ENCODE measurements around the gene MED17. TPM values are rescaled to one million over a fixed set of nuclear protein-coding genes. Genes with fewer than 3 reads are reported as not detected.
A peak's percentile ranks its signal among the peaks of the same experiment; 100 is the strongest.

Gene MED17
- total RNA-seq, 1 experiment from 2014 or later: 29.6 TPM

GRCh38 chr11:93738647-93739081, 45.4 kb upstream of the MED17 start (continued):
- TF ChIP-seq CTCF (IDR thresholded peaks at IDR 0.05): no peak
- TF ChIP-seq PRRX2 (CRISPR knock-in tag; IDR thresholded peaks at IDR 0.05): peak; percentile 60
- no peak for TF ChIP-seq ESRRA (CRISPR knock-in tag; IDR thresholded peaks at IDR 0.05; ENCODE audit: borderline replicate concordance)
- 0 out of 2 replicates have a peak, but pooled peaks have one; percentile 11 for TF ChIP-seq ZNF671 (CRISPR knock-in tag; IDR thresholded peaks at IDR 0.05)
- no peak for TF ChIP-seq MYBL2 (CRISPR knock-in tag; IDR thresholded peaks at IDR 0.05)
- TF ChIP-seq FOXP1 (CRISPR knock-in tag; IDR thresholded peaks at IDR 0.05; ENCODE audit: borderline replicate concordance): no peak
- no peak for TF ChIP-seq IRF2 (CRISPR knock-in tag; IDR thresholded peaks at IDR 0.05; ENCODE audit: borderline replicate concordance, low read depth)
- no peak for TF ChIP-seq NFE2L1 (CRISPR knock-in tag; IDR thresholded peaks at IDR 0.05)
- no peak for TF ChIP-seq MAX (CRISPR knock-in tag; IDR thresholded peaks at IDR 0.05)
- no peak for TF ChIP-seq ATF6 (CRISPR knock-in tag; IDR thresholded peaks at IDR 0.05)
- TF ChIP-seq PREB (CRISPR knock-in tag; IDR thresholded peaks at IDR 0.05; ENCODE audit: borderline replicate concordance): no peak
- no peak for TF ChIP-seq CDX4 (CRISPR knock-in tag; IDR thresholded peaks at IDR 0.05; ENCODE audit: borderline replicate concordance)
- TF ChIP-seq JAZF1 (CRISPR knock-in tag; IDR thresholded peaks at IDR 0.05): no peak
- no peak for TF ChIP-seq CREB1 (CRISPR knock-in tag; IDR thresholded peaks at IDR 0.05)
- TF ChIP-seq TEAD4 (CRISPR knock-in tag; IDR thresholded peaks at IDR 0.05): no peak
- TF ChIP-seq HMGA2 (CRISPR knock-in tag; IDR thresholded peaks at IDR 0.05): no peak
- TF ChIP-seq HMGXB4 (CRISPR knock-in tag; IDR thresholded peaks at IDR 0.05): no peak
- TF ChIP-seq NFYB (CRISPR knock-in tag; conservative IDR thresholded peaks at IDR 0.05; ENCODE audit: low read depth): no peak
- TF ChIP-seq KAT7 (CRISPR knock-in tag; IDR thresholded peaks at IDR 0.05; ENCODE audit: borderline replicate concordance): no peak
- peak; percentile 87; the same call in 1 of the 2 replicates for TF ChIP-seq EMX1 (CRISPR knock-in tag; IDR thresholded peaks at IDR 0.05)

Data from WTC11 (cell line).